HL-60 (cell line): Measurements from ENCODE around the gene GALNT9.

Experiments
- POLR2AphosphoS5 ChIP-seq: IDR thresholded peaks from 2 replicates; pipeline ENCODE4 v1.6.1; 2012; ENCODE audit warnings: low read depth
- TF ChIP-seq, protein P1 (sequence below): IDR thresholded peaks from one replicate; pipeline ENCODE4 v1.5.1; 2011; ENCODE audit warnings: low read length, control low read depth, inconsistent platforms; ENCODE audit not compliant: insufficient read depth

DNA sequence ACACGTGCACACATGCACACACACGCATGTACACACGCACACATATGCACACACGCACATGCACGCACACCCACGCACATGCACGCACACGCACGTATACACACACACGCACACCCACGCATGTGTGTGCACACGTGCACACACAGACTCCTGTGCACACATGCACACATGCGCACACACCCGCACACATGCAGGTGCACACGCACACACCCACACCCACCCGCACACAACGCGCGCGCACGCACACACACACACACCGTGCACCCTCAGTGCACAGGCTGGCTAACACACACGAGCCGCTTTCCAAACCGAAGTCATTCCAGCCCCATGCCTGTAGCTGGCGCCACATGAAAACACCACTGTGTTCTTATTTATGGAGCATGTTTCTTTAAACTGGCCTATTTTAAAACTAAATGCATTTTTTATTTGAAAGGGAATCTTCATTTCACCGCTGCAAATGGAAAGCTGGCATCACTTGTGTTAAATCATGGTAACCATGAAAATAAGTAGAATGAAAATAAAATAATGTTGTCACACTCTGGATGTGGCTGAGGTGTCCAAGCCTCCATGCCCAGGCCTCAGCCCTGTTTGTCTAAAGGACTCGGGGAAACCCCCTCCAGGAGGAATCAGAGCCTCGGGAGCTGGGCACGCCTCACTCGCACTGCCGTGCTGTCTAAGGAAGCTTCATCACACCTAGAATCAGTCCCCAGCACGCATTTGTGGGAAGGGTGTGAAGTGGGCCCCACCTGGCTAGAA is 45.1 kb downstream of the GALNT9 start:
- TF ChIP-seq, protein P1, sequence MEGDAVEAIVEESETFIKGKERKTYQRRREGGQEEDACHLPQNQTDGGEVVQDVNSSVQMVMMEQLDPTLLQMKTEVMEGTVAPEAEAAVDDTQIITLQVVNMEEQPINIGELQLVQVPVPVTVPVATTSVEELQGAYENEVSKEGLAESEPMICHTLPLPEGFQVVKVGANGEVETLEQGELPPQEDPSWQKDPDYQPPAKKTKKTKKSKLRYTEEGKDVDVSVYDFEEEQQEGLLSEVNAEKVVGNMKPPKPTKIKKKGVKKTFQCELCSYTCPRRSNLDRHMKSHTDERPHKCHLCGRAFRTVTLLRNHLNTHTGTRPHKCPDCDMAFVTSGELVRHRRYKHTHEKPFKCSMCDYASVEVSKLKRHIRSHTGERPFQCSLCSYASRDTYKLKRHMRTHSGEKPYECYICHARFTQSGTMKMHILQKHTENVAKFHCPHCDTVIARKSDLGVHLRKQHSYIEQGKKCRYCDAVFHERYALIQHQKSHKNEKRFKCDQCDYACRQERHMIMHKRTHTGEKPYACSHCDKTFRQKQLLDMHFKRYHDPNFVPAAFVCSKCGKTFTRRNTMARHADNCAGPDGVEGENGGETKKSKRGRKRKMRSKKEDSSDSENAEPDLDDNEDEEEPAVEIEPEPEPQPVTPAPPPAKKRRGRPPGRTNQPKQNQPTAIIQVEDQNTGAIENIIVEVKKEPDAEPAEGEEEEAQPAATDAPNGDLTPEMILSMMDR = no peak
- TF ChIP-seq POLR2AphosphoS5 = no peak
